NOMO-1 treated with dmso at 0.1 percent for 144 hours (cell line): ENCODE results near the gene FAM114A1.
"Not testable (repeated sequence)": the region's sequence is repeated elsewhere in the genome, so short reads cannot be mapped to it uniquely, and the experiment has no call there.

ENCODE experiments used
- DNase-seq: peaks from one replicate; lab custom pipeline; 2025; ENCODE audit not compliant: unreplicated experiment; lab: John Stamatoyannopoulos, UW

FAM114A1 gene

GRCh38 chr4:38930707-38931106, 63.1 kb downstream of the FAM114A1 start:
- DNase-seq, result no peak

- DNase-seq, result no peak
Observed at GRCh38 chr4:38931125-38931524, 63.5 kb downstream of the FAM114A1 start.

- no peak for DNase-seq
Observed at GRCh38 chr4:38935391-38936073, 67.9 kb downstream of the FAM114A1 start.

- no peak for DNase-seq
Observed at GRCh38 chr4:38939165-38939564, 71.6 kb downstream of the FAM114A1 start.

- no peak for DNase-seq
Observed at GRCh38 chr4:38940476-38940875, 72.9 kb downstream of the FAM114A1 start.

GRCh38 chr4:38941906-38942305, 74.3 kb downstream of the FAM114A1 start:
- DNase-seq, result not testable (repeated sequence)

- DNase-seq, result no peak
Observed at GRCh38 chr4:38943343-38943742, 75.7 kb downstream of the FAM114A1 start.

GRCh38 chr4:38944440-38944839, 76.8 kb downstream of the FAM114A1 start:
- no peak for DNase-seq

GRCh38 chr4:38946919-38947318, 79.3 kb downstream of the FAM114A1 start:
- DNase-seq, result no peak

- no peak for DNase-seq
Observed at GRCh38 chr4:38948551-38948950, 80.9 kb downstream of the FAM114A1 start.

- no peak for DNase-seq
Observed at GRCh38 chr4:38949411-38950051, 81.9 kb downstream of the FAM114A1 start.

GRCh38 chr4:38950159-38950558, 82.6 kb downstream of the FAM114A1 start:
- no peak for DNase-seq

- no peak for DNase-seq
Observed at GRCh38 chr4:38950734-38951133, 83.1 kb downstream of the FAM114A1 start.

GRCh38 chr4:38951598-38951997, 84.0 kb downstream of the FAM114A1 start:
- no peak for DNase-seq

- no peak for DNase-seq
Observed at GRCh38 chr4:38952017-38952416, 84.4 kb downstream of the FAM114A1 start.

- DNase-seq, result no peak
Observed at GRCh38 chr4:38954727-38955126, 87.1 kb downstream of the FAM114A1 start.

- no peak for DNase-seq
Observed at GRCh38 chr4:38955957-38956356, 88.4 kb downstream of the FAM114A1 start.

- no peak for DNase-seq
Observed at GRCh38 chr4:38957261-38957815, 89.7 kb downstream of the FAM114A1 start.

- no peak for DNase-seq
Observed at GRCh38 chr4:38957893-38958292, 90.3 kb downstream of the FAM114A1 start.

GRCh38 chr4:38958453-38959190, 91.0 kb downstream of the FAM114A1 start:
- no peak for DNase-seq

- DNase-seq, result not testable (repeated sequence)
Observed at GRCh38 chr4:38959248-38959647, 91.6 kb downstream of the FAM114A1 start.
